ENCODE data around the gene DNAL1. TPM values are rescaled to one million over a fixed set of nuclear protein-coding genes. Genes with fewer than 3 reads are reported as not detected.

Gene DNAL1
- total RNA-seq, 1 donor from 2014 or later = 18.1 TPM

DNA sequence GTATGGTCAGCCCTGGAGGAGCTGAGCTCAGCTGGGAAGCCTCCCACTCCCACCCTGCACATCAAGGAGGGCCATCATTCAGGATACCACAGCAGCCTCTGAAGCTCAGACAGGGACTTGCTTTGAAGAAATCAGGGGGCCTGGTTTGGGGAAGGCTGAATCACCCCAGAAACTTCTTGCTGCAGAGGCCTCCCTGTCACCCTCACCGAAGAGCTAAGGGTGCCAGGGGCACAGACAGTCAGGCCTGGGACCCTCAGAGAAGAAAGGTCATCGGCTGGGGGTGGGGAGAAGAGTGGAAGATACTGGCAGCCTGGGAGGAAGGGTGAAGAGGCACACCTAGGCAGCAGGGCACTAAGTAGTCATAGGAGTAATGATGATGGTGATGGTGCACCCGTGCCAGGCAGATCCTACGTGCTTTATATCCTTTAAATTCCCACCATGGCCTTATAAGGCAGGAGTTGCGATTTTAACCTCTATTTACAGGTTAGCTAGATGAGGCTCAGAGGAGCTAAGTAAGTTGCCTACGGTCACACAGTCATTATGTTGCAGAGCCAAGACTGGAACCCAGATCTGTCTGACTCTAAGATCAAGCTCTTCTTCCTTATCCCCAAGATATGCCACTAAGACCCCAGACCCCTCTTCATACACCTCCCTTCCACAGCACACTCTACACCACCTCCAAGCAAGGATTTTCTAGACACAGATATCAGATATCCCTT, 97.9 kb downstream of the DNAL1 start:
- Mint-ChIP-seq H3K4me3 (peak overlapping the region; percentile 1), H3K9me3 (no peaks in the 10 kb centered on the region), H3K27me3 (ENCODE audit: low read depth) (no peaks in the 10 kb centered on the region), H3K4me1 (peaks cover 53% of the 10 kb centered on the region), H3K36me3 (ENCODE audit: low read depth) (no peaks in the 10 kb centered on the region), H3K27ac (ENCODE audit: unreplicated experiment) (peak overlapping the region; percentile 27)
- DNase-seq (ENCODE audit: low read depth, low spot score) = no peak
- TF ChIP-seq, protein P1, sequence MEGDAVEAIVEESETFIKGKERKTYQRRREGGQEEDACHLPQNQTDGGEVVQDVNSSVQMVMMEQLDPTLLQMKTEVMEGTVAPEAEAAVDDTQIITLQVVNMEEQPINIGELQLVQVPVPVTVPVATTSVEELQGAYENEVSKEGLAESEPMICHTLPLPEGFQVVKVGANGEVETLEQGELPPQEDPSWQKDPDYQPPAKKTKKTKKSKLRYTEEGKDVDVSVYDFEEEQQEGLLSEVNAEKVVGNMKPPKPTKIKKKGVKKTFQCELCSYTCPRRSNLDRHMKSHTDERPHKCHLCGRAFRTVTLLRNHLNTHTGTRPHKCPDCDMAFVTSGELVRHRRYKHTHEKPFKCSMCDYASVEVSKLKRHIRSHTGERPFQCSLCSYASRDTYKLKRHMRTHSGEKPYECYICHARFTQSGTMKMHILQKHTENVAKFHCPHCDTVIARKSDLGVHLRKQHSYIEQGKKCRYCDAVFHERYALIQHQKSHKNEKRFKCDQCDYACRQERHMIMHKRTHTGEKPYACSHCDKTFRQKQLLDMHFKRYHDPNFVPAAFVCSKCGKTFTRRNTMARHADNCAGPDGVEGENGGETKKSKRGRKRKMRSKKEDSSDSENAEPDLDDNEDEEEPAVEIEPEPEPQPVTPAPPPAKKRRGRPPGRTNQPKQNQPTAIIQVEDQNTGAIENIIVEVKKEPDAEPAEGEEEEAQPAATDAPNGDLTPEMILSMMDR (conservative IDR thresholded peaks at IDR 0.05) = no peak

DNA sequence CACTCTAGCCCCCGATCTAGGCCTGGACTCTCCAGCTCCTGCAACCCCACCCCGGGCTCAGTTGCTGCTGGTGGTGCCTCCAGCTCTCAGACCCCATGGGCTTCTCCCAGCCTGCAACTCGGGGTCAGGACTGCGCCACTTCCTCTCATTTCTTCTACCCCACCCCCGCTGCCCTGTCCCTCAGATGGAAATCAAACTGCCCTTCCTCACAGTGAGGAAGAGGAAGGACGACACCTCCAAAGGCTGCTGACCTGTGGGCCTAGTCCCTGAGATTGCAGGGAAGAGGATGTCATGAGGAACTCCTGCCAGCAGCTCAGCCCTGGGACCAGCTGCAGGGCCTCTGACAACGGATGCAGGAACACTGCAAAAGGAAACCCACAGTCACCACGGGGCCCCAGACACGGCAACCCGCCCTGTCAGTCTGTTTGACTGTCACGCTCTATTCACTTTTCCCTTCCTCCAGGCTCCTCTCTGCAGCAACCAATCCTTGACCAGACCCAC, 98.7 kb downstream of the DNAL1 start:
- Mint-ChIP-seq H3K9me3 (no peaks in the 10 kb centered on the region), H3K4me1 (peaks cover 53% of the 10 kb centered on the region), H3K36me3 (ENCODE audit: low read depth) (no peaks in the 10 kb centered on the region), H3K27ac (ENCODE audit: unreplicated experiment) (no peak overlapping the region), H3K4me3 (peak overlapping the region; percentile 9), H3K27me3 (ENCODE audit: low read depth) (no peaks in the 10 kb centered on the region)
- no peak for DNase-seq (ENCODE audit: low read depth, low spot score)
- TF ChIP-seq, protein P1 (conservative IDR thresholded peaks at IDR 0.05) = no peak

DNA sequence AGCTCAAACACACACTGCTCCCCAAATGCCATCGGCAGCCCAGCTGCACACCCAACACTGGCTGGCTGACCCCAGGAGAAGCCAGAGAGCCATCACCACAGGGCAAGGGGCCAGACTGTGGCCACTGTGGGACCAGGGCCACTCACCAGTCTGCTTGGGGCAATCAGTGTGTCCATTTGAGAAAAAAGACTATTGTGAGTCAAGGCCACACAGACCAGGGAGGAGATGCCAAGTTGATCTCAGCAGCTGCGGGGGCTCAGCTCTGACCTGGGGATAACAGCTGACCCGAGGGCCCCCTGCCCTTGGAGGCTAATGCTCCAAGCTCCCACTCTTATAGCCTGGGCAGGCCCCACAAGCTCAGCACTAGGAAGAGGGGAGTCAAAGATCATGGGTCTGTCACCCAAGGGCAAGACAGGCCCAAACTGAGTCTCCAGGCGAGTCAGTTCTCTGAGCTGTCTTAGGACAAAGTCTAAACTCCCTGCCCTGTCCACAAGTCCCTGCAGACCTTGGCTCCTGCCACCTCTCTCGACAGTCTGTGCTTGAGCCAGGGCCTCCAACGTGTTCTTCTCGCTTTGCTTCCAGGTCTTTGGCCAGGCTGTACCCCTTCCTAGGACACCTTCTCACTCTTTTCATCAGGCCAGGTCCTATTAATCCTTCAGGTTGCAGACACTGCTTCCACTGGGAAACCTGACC, 99.5 kb downstream of the DNAL1 start:
- H3K27me3 Mint-ChIP-seq (ENCODE audit: low read depth) = no peaks in the 10 kb centered on the region
- no peaks in the 10 kb centered on the region for H3K9me3 Mint-ChIP-seq
- H3K36me3 Mint-ChIP-seq (ENCODE audit: low read depth) = no peaks in the 10 kb centered on the region
- H3K4me3 Mint-ChIP-seq = no peak overlapping the region
- TF ChIP-seq, protein P1 (conservative IDR thresholded peaks at IDR 0.05) = no peak
- DNase-seq (ENCODE audit: low read depth, low spot score) = no peak
- H3K4me1 Mint-ChIP-seq = peaks cover 53% of the 10 kb centered on the region
- H3K27ac Mint-ChIP-seq (ENCODE audit: unreplicated experiment) = peak overlapping the region; percentile 19

DNA sequence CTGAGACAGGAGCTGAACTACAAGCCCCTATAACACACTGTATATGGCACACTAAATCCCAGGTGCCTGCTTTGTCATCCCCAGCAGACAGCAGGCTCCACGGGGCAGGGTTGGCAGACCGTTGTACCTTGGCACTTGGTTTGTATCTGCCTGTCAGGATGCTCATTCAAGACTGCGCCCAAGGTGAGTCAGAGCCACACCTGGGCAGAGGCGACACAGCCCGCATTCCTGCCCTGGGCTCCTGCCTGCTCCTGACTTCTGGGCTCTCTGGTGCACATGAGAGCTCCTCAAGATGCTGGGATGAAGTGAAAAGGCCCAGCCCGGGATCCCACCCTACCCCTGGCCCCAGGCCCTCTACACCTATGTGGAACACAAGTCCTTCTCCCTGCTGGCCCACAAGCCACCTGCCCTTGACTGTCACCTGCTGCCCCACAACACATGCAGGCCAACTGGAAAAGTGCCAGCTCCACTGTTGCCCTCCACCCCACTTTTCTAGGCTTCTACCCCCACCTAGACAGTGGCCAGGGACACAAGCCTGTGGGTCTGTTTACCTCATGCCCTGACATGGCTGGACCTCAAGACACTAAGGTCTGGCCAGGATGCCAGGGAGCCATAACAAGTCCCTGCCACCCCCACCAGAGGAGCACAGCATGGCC, 100.2 kb downstream of the DNAL1 start:
- Mint-ChIP-seq H3K27me3 (ENCODE audit: low read depth) (no peaks in the 10 kb centered on the region), H3K4me3 (peak overlapping the region; percentile 27), H3K9me3 (no peaks in the 10 kb centered on the region), H3K4me1 (peaks cover 59% of the 10 kb centered on the region), H3K36me3 (ENCODE audit: low read depth) (no peaks in the 10 kb centered on the region), H3K27ac (ENCODE audit: unreplicated experiment) (peak overlapping the region; percentile 83)
- TF ChIP-seq, protein P1 (conservative IDR thresholded peaks at IDR 0.05) = no peak
- DNase-seq (ENCODE audit: low read depth, low spot score) = no peak

DNA sequence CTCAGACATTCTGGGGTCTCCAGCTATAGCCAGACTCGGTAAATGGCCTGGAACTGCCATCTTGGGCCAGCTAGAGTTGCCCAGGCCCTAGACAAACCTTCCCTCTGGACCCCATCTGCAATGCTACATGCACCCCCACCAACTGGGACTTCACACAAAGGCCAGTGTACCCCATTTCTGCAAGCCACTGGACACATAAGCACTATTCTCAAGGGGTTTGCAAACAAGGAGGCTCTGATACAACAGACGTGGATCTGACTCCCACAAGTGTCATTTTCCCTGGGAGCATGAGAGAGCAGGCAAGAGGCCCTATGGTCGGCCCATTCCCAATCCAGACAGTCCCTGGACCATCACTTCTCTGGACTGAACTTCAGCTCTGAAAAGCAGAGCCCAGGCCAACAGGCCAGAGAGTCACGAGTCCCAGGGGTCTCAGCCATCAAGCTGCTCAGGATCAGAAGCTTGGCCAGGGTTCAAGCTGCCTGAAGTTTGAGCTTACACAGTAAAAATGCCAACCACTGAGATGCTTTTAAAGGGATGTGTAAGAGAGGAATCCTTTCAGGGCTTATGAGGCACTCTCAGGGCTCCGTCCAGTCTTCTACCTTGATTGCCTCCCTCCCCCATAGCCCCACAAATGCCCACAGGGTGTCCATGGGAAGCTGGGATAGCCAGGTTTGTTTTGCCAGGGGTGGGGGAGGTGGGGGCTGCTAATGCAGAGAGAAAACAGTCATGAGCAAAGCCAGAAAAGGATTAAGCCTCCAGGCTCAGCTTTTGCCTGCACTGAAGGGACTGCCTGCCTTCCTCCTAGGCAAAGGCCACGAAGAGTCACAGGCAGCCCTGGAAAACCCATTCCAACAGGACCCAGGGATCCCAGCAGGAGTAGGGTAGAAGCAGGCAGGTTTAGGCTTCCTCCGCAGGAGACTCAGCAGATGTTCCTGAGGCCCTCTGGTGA, 101.1 kb downstream of the DNAL1 start:
- H3K36me3 Mint-ChIP-seq (ENCODE audit: low read depth) = no peaks in the 10 kb centered on the region
- H3K27ac Mint-ChIP-seq (ENCODE audit: unreplicated experiment) = no peak overlapping the region
- no peak for DNase-seq (ENCODE audit: low read depth, low spot score)
- H3K4me3 Mint-ChIP-seq = peak overlapping the region; percentile 27
- no peaks in the 10 kb centered on the region for H3K27me3 Mint-ChIP-seq (ENCODE audit: low read depth)
- peaks cover 60% of the 10 kb centered on the region for H3K4me1 Mint-ChIP-seq
- TF ChIP-seq, protein P1 (conservative IDR thresholded peaks at IDR 0.05) = no peak
- no peaks in the 10 kb centered on the region for H3K9me3 Mint-ChIP-seq
